Measurements from ENCODE around the gene PDE4C.

The PDE4C gene

GRCh38 chr19:18265582-18265981 is 39.3 kb upstream of the PDE4C start:
- DNase-seq (ENCODE audit: insufficient read length, low spot score), result no peak
- no peak for FAIRE-seq
- TF ChIP-seq POLR2A (IDR thresholded peaks at IDR 0.05; ENCODE audit: low read depth, low read length), result no peak
- no peak for TF ChIP-seq TAF1 (IDR thresholded peaks at IDR 0.05; ENCODE audit: low read depth, low read length)
- TF ChIP-seq PAX5 (IDR thresholded peaks at IDR 0.05; ENCODE audit: insufficient read depth, low read length, severe bottlenecking), result no peak
- TF ChIP-seq POU2F2 (IDR thresholded peaks at IDR 0.05; ENCODE audit: low read depth, low read length), result no peak
- TF ChIP-seq POLR2AphosphoS5 (IDR thresholded peaks at IDR 0.05; ENCODE audit: low read depth, low read length), result no peak
- no peak for TF ChIP-seq SPI1 (IDR thresholded peaks at IDR 0.05; ENCODE audit: low read depth, low read length)

DNA sequence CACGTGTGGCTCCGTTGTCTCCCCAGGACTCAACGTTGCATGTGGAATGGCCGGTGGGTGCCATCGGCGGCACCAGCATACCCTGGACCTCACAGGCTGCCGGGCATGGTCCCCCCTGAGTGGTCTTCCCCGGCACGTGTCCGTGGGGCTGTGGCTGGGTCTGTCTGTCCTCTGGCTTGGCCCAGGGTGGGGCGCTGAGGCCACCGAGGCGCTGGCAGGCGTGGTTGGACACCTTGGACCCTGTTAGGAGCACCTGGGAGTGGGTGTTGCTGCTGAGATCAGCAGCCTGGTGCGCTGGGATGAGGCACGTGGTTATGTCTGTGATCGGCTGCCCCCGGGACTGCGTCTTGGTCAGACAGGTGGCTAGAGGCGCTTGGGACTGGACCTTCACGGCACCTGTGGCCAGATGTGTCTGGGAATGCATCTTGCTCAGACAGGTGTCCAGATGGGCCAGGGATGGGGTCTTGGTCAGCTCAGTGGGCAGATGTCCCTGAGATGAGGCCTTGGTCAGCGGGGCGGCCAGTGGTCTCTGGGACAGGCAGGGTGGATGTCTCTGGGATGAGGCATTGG is 38.8 kb upstream of the PDE4C start:
- TF ChIP-seq SPI1 (IDR thresholded peaks at IDR 0.05; ENCODE audit: low read depth, low read length), result no peak
- DNase-seq (ENCODE audit: insufficient read length, low spot score) (no peak), FAIRE-seq (no peak)

DNA sequence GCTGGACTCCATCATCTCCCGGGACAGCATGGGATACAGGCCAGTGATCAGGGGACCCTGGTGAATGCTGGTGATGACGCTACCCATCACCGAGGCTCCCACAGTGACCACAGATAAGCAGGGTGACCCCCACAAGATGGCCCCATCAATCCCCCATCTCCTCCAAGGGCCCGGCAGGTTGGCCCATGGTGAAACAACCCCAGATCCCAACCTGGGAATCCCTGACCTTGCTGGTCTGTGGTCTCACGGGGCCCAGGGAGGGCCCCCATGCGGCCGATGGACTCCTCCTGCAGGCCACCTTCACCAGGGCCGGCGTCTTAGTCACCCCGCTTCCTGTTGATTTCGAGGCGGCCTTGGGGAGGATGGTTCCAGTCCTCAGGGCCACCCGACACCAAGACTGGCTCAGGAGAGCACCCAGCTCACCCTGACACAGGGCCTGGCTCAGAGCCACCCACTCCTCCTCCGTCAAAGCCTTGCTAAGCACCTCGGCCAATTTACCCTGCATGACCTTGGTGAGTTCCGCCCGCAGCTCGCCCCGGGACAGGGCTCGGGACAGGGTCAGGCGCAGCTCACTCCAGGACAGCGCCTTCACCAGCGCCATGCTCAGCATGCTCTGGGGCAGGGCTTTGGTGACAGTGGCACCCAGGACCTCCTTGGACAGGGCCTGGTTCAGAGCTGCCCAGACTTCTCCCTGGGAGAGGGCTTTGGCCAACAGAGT is 38.1 kb upstream of the PDE4C start:
- FAIRE-seq (no peak), DNase-seq (ENCODE audit: insufficient read length, low spot score) (no peak)
- TF ChIP-seq POLR2AphosphoS5 (IDR thresholded peaks at IDR 0.05; ENCODE audit: low read depth, low read length), result no peak
- no peak for TF ChIP-seq SPI1 (IDR thresholded peaks at IDR 0.05; ENCODE audit: low read depth, low read length)
- TF ChIP-seq PAX5 (IDR thresholded peaks at IDR 0.05; ENCODE audit: insufficient read depth, low read length, severe bottlenecking), result no peak
- no peak for TF ChIP-seq POLR2A (IDR thresholded peaks at IDR 0.05; ENCODE audit: low read depth, low read length)

DNA sequence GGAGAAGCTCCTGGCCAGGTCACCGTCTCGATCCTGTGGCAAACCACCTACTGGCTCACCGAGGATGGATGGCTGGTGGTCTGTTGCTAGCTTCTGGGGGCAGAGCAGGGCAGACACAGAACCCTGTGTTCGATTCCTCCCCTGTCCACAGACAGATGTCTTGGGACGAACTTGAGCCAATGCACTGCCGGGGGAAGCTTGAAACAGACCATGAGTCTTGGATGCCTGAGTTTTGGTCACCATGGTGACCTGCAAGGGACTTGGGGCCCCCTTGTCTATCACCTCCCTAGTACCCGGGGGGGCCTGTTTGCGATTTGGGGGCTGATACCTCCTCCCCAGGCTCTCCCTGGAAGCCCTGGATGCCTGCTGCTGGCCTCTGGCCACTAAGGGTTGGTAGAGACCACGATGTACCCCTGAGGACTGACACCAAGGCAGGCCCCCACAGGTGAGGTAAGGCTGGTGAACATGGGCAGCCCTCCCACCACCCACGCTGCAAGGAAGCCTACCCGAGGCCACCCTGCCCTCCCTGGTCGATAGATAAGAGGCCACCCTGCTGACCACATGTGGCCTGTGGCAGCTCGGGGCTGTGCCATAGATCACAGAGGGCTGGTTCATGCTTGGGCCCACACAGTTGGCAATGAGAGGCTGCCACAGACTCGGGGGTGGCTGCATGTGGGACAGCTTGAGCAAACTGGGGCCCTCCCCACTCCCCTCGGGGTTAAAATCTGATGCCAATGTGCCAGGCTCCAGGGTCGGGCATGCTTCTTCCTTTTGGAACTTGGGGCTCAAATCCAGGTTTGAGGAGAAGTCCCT is 37.3 kb upstream of the PDE4C start:
- no peak for TF ChIP-seq POLR2AphosphoS5 (IDR thresholded peaks at IDR 0.05; ENCODE audit: low read depth, low read length)
- no peak for TF ChIP-seq POU2F2 (IDR thresholded peaks at IDR 0.05; ENCODE audit: low read depth, low read length)
- no peak for TF ChIP-seq POLR2A (IDR thresholded peaks at IDR 0.05; ENCODE audit: low read depth, low read length)
- no peak for TF ChIP-seq SPI1 (IDR thresholded peaks at IDR 0.05; ENCODE audit: low read depth, low read length)
- no peak for TF ChIP-seq PAX5 (IDR thresholded peaks at IDR 0.05; ENCODE audit: insufficient read depth, low read length, severe bottlenecking)
- no peak for TF ChIP-seq TAF1 (IDR thresholded peaks at IDR 0.05; ENCODE audit: low read depth, low read length)
- FAIRE-seq (no peak), DNase-seq (ENCODE audit: insufficient read length, low spot score) (no peak)

GRCh38 chr19:18262917-18263316 is 36.7 kb upstream of the PDE4C start:
- TF ChIP-seq POU2F2 (IDR thresholded peaks at IDR 0.05; ENCODE audit: low read depth, low read length), result no peak
- TF ChIP-seq PAX5 (IDR thresholded peaks at IDR 0.05; ENCODE audit: insufficient read depth, low read length, severe bottlenecking), result no peak
- no peak for TF ChIP-seq SPI1 (IDR thresholded peaks at IDR 0.05; ENCODE audit: low read depth, low read length)
- TF ChIP-seq POLR2AphosphoS5 (IDR thresholded peaks at IDR 0.05; ENCODE audit: low read depth, low read length), result no peak
- TF ChIP-seq TAF1 (IDR thresholded peaks at IDR 0.05; ENCODE audit: low read depth, low read length), result no peak
- TF ChIP-seq POLR2A (IDR thresholded peaks at IDR 0.05; ENCODE audit: low read depth, low read length), result no peak
- FAIRE-seq (no peak), DNase-seq (ENCODE audit: insufficient read length, low spot score) (no peak)

- no peak for TF ChIP-seq PAX5 (IDR thresholded peaks at IDR 0.05; ENCODE audit: insufficient read depth, low read length, severe bottlenecking)
- TF ChIP-seq POU2F2 (IDR thresholded peaks at IDR 0.05; ENCODE audit: low read depth, low read length), result no peak
- no peak for TF ChIP-seq SPI1 (IDR thresholded peaks at IDR 0.05; ENCODE audit: low read depth, low read length)
- no peak for TF ChIP-seq POLR2A (IDR thresholded peaks at IDR 0.05; ENCODE audit: low read depth, low read length)
- no peak for TF ChIP-seq TAF1 (IDR thresholded peaks at IDR 0.05; ENCODE audit: low read depth, low read length)
- no peak for TF ChIP-seq POLR2AphosphoS5 (IDR thresholded peaks at IDR 0.05; ENCODE audit: low read depth, low read length)
- DNase-seq (ENCODE audit: insufficient read length, low spot score), result no peak
- no peak for FAIRE-seq
These were observed 35.9 kb upstream of the PDE4C start for GRCh38 chr19:18262144-18262543.

GRCh38 chr19:18261474-18261873 is 35.2 kb upstream of the PDE4C start:
- no peak for TF ChIP-seq POLR2A (IDR thresholded peaks at IDR 0.05; ENCODE audit: low read depth, low read length)
- TF ChIP-seq PAX5 (IDR thresholded peaks at IDR 0.05; ENCODE audit: insufficient read depth, low read length, severe bottlenecking), result no peak
- no peak for TF ChIP-seq TAF1 (IDR thresholded peaks at IDR 0.05; ENCODE audit: low read depth, low read length)
- TF ChIP-seq POU2F2 (IDR thresholded peaks at IDR 0.05; ENCODE audit: low read depth, low read length), result no peak
- no peak for TF ChIP-seq POLR2AphosphoS5 (IDR thresholded peaks at IDR 0.05; ENCODE audit: low read depth, low read length)
- TF ChIP-seq SPI1 (IDR thresholded peaks at IDR 0.05; ENCODE audit: low read depth, low read length), result no peak
- FAIRE-seq (no peak), DNase-seq (ENCODE audit: insufficient read length, low spot score) (no peak)

GRCh38 chr19:18259893-18260292 is 33.7 kb upstream of the PDE4C start:
- DNase-seq (ENCODE audit: insufficient read length, low spot score), result no peak
- TF ChIP-seq POU2F2 (IDR thresholded peaks at IDR 0.05; ENCODE audit: low read depth, low read length), result no peak
- no peak for TF ChIP-seq PAX5 (IDR thresholded peaks at IDR 0.05; ENCODE audit: insufficient read depth, low read length, severe bottlenecking)
- no peak for TF ChIP-seq POLR2AphosphoS5 (IDR thresholded peaks at IDR 0.05; ENCODE audit: low read depth, low read length)
- no peak for TF ChIP-seq POLR2A (IDR thresholded peaks at IDR 0.05; ENCODE audit: low read depth, low read length)
- TF ChIP-seq TAF1 (IDR thresholded peaks at IDR 0.05; ENCODE audit: low read depth, low read length), result no peak
- TF ChIP-seq SPI1 (IDR thresholded peaks at IDR 0.05; ENCODE audit: low read depth, low read length), result no peak
- no peak for FAIRE-seq
